Measurements from ENCODE around the gene PRSS36. TPM values are rescaled to one million over a fixed set of nuclear protein-coding genes. Genes with fewer than 3 reads are reported as not detected.
"Not testable (repeated sequence)": the region's sequence is repeated elsewhere in the genome, so short reads cannot be mapped to it uniquely, and the experiment has no call there.

The PRSS36 gene
- total RNA-seq, 1 experiment from 2014 or later, result 0.12 TPM

DNA sequence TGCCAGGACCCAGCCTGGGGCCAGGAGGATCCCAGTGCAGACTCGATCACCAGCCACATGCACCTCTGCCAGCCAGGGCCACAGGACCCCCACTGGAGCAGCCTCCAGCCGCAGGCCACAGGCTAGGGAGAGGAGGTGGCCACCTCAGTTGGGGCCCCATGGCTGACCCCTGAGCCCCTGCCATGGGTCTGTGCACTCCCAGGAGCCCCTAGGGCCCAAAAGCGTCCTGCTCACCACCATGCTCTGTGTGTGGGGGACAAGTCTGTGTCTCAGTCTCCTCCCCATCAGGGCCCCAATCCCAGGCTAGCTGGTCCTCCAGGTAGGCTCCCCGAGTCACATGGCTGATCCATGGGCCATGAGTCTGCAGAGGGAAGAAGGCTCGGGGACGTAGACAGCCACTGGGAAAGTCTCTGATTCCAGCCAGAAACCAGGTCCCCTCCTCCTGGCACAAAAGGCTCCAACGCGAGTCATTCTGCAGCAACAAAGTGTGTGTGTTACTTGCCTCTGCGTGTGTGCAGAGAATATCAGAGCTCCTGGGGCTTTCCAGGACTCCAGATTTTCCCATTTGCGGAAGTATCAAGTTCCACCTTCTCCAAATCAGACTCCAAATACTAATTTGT is 8.3 kb downstream of the PRSS36 start:
- peak; percentile 57 for DNase-seq (ENCODE audit: low spot score)

- DNase-seq (ENCODE audit: low spot score), result not testable (repeated sequence)
These were observed 8.8 kb downstream of the PRSS36 start for GRCh38 chr16:31141071-31141469.

DNA sequence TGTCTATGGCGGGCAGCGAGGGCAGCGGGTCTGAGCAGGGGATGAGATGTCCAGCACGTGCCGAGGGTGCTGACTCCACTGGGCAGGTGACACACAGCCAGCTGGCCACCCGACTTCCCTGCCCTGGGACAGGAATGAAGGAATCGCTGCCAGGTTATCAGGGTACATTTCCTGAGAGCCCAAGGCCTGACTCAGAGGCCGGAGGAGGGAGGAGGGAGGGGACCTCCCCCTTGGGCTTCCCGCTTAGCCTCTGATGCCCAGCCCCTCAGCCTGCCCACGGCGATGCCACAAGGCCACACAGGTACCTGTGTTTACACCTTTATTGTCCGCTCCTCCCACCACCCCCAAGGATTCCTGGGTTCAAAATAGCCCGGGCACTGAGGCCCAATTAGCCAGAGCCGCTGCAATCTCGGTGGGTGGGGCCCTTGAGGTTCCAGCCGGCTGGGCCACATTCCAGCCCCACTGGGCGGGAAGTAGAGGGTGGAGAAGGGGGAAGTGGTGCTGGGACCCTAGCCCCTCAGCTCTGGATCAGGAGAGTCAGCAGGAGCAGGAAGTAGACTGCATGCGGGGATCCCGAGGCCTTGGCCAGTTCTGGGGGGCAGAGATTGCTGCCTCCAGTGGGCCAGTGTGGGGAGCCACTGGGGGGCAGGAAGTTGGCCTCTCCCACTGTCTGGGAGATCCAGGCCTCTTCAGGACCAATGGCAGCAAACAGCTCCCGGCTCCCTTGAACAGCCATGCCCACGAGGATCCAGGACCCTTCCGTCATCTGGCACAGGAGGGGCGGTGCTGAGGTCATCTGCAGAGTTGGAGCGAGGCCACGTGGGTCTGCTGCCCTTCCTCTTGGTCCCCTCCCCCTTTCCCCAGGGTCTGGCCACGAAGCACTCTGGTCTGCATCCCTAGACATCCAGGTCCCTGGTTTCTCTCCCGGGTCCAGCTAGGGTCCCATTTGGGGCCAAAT is 11.0 kb downstream of the PRSS36 start:
- DNase-seq (ENCODE audit: low spot score), result peak; percentile 78

GRCh38 chr16:31136822-31137499 is 12.9 kb downstream of the PRSS36 start:
- not testable (repeated sequence) for DNase-seq (ENCODE audit: low spot score)

GRCh38 chr16:31136287-31136662 is 13.6 kb downstream of the PRSS36 start:
- DNase-seq (ENCODE audit: low spot score), result no peak

DNA sequence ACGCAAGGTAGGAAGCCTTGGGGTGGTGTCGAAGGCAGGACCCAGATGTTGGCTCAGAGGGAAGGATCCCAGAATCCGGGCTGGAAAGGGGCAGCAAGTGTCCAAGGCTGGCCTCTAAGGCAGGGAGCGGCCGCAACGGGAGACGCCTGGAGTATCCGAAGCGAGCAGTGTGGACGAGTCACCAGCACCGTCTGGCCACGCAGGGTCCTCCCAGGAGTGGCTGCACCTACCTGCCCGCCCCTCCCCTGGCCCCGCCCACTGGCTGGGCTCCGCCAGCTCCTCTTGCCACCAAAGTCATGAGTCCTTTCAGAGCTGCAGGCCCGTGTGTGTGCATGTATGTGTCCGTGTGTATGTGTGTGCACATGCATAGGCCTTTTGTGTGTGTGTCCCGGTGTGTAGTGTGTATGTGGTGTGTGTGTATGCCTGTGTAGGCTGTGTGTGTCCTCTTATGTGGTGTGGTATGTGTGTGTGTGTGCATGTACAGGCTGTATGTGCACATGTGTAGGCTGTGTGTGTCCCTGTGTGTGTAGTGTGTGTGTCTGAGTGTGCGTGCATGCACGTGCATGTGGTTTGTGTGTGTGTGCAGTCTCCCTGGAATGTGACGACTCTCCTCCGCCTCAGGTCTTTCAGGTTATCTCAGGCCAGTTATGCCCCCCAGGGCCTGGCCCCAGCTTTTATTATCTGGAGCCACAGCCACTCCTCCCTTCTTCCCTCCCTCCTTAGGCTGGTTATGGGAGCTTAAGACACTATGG is 14.2 kb downstream of the PRSS36 start, which contains the start of gene PRSS8:
PRSS8 (minus strand) TSS at position 193 of the 752 bp plus-strand sequence. CDS start 229 bp downstream, outside the sequence.
- no peak for DNase-seq (ENCODE audit: low spot score)

- no peak for DNase-seq (ENCODE audit: low spot score)
These were observed 15.0 kb downstream of the PRSS36 start for GRCh38 chr16:31134625-31135534.

DNA sequence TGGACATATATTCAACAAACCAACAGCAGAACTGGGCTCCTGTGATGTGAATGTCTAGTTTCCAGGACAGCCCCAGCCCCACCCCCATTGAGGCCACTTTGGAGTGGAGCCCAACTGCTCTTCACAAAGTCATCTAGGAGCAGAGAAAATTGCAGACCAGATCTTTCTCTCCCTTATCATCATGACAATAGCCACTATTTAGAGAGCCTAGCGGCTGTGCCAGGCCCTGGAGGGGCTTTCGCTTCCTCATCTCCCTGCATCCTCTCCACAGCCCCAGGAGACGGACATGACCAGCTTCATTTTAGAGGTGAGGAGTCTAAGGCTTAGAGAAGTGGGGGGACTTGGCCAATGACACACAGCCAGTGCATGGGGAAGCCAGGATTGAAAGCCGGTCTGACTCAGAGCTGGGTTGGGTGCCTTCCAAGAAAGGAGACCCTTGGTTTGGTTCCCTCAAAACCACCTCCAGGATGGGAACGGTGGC is 15.7 kb downstream of the PRSS36 start:
- DNase-seq (ENCODE audit: low spot score), result no peak

GRCh38 chr16:31133046-31133501 is 16.8 kb downstream of the PRSS36 start:
- no peak for DNase-seq (ENCODE audit: low spot score)

DNA sequence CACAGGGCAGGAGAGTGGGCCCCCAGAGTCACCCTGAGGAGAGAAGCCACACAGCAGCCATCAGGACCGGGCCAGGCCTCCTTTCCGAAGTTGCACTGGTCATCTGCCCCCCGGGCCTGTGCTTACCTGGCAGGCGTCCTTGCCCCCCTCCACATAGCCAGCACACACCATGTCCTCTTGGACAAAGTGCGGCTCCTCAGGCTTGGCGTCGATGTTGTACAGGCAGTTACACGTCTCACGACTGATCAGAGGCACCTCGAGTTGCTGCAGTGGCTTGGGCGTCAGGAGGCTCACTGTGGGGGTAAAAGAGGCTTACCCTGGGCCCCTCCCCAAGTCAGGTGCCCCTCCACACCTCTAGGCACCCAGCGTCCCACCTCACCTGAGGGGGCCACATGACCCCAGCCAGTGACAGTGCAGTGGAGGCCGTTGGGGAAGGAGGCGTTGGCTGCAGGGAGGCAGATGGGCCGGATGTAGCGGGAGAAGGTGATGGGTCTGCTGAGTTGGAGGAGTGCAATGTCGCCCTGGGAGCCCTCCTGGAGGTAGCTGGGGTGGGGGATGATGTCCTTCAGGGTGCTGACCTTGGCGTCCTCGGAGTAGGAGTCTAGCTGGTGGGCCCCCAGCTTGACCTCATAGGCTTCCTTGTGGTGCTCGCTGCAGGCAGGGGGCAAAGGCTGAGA is 17.4 kb downstream of the PRSS36 start:
- DNase-seq (ENCODE audit: low spot score), result no peak

DNA sequence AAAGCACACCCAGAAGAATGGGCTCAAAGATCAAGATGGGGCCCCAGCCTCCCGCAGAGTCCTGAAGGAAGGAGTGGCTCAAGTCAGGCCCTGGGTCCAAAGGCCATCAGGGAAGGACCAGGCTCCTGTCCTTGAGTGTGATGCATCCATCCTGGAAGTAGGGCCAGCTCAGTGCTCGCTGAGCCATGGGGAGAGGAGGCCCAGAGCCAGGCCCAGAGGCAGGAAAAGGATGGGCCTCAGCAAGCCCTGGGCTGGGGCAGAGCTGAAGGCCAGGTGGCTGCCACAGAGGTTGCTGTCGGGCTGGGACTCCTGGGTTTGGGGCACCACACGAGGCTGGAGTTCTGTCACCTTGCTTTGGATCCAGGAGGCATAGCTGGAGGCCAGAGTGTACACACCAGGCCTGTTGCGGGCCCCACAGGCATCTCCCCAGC is 18.0 kb downstream of the PRSS36 start:
- DNase-seq (ENCODE audit: low spot score), result no peak

- no peak for DNase-seq (ENCODE audit: low spot score)
These were observed 18.4 kb downstream of the PRSS36 start for GRCh38 chr16:31131416-31131815.

DNA sequence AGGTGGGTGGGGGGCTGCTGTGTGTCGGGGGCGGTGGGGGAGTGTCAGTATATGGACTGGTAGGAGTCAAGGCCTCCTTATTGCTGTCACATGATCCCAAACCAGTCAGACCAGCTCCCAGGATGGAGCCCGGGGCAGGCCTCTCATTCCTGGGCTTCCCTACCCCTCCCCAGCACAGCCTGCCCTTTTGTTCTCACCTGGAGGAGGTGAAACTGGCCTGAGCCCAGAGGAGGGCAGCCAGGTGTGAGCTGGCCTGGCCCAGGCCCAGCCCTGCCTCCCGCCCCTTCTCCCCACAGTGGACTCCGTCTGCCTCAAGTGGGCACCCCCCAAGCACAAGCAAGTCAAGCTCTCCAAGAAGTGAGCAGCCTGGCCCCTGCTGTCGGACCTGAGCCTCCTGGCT is 19.0 kb downstream of the PRSS36 start:
- no peak for DNase-seq (ENCODE audit: low spot score)

- no peak for DNase-seq (ENCODE audit: low spot score)
These were observed 19.5 kb downstream of the PRSS36 start for GRCh38 chr16:31130336-31130891.

DNA sequence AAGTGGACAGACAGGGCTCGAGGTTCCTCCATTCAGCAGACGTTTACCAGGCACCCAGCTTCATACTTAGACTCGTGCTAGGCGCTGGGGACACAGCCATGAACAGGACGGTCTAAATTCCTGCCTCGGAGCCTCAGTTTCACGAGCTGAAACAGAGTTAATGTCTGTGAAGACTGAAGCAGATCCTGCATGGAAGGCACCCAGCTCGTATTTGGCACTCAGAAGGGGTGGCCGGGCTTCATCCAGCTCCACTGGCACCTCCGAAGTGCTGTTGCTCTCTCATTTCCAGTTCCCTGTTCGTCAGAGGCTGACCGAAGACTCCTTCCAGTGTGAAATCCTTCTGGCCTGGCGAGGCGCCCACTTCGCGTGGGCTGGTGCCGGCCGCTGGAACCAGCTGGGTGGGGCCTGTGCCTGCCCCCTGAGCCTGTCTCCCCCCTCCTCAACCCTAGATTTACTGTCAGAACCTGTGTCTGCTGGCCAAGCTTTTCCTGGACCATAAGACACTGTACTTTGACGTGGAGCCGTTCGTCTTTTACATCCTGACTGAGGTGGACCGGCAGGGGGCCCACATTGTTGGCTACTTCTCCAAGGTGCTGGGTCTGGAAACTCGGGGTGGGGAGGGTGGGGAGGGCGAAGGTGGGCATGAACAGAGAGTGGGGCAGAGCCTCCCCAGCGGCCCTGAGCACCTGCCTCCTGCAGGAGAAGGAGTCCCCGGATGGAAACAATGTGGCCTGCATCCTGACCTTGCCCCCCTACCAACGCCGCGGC is 20.1 kb downstream of the PRSS36 start:
- DNase-seq (ENCODE audit: low spot score), result no peak

DNA sequence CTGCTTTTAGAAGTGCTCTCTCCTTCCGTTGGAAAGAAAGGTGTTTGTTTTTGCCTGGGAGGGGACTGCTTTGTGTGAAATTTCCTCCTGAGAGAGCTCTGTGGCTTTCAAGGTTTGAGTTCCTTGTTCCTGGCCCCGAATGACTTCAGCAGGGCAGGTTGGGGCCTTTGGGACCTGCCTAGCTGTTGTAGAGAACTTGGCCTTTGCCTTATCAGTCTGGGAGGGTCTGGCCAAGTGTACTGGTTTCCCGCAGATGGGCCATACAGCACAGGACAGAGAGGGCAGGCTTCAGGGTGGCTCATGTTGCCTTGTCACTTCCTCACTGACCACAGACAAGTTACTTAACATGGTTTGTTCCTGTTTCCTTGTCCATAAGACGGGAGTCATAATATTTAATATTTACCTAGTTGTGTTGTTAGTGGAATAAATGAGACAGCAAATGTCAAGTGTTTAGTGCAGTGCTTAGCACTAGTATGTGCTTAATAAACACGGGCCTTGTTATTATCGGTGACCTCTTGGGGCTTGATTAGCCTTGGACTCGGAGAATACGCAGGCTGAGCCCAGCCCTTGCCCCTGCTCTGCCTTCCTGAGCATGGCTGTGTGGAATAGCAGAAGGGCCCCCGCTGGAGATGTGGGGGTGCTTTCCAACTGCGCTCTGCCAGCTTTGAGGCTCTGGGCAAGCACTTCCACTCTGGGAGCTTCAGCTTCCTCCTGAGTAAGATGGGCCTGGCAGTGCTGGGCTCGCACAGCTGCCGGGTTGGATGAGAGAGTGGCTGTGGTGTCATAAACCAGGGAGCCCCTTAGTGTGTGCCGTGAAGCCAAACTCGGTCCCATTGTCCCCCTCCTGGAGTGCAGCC is 20.9 kb downstream of the PRSS36 start:
- no peak for DNase-seq (ENCODE audit: low spot score)

- no peak for DNase-seq (ENCODE audit: low spot score)
These were observed 22.7 kb downstream of the PRSS36 start for GRCh38 chr16:31127182-31127581.

GRCh38 chr16:31125844-31126243 is 24.0 kb downstream of the PRSS36 start:
- no peak for DNase-seq (ENCODE audit: low spot score)
